Fibroblast of pulmonary artery (primary cell): ENCODE data around the gene MGAT4B.
"Not testable (repeated sequence)": the region's sequence is repeated elsewhere in the genome, so short reads cannot be mapped to it uniquely, and the experiment has no call there.

Source experiments
- DNase-seq: peaks from one replicate; pipeline ENCODE4 v3.0.0-alpha.2; 2010; ENCODE audit warnings: low read depth
- H3K4me3 ChIP-seq: replicated peaks from 2 replicates; pipeline ENCODE4 v1.5.1; 2011; ENCODE audit warnings: low read depth, mild to moderate bottlenecking, control low read depth, low read length, moderate library complexity
- CTCF ChIP-seq: IDR thresholded peaks from 2 replicates; pipeline ENCODE4 v1.5.1; 2011; ENCODE audit warnings: mild to moderate bottlenecking, control low read depth, low read length, inconsistent platforms; ENCODE audit errors: missing control alignments

MGAT4B gene

DNA sequence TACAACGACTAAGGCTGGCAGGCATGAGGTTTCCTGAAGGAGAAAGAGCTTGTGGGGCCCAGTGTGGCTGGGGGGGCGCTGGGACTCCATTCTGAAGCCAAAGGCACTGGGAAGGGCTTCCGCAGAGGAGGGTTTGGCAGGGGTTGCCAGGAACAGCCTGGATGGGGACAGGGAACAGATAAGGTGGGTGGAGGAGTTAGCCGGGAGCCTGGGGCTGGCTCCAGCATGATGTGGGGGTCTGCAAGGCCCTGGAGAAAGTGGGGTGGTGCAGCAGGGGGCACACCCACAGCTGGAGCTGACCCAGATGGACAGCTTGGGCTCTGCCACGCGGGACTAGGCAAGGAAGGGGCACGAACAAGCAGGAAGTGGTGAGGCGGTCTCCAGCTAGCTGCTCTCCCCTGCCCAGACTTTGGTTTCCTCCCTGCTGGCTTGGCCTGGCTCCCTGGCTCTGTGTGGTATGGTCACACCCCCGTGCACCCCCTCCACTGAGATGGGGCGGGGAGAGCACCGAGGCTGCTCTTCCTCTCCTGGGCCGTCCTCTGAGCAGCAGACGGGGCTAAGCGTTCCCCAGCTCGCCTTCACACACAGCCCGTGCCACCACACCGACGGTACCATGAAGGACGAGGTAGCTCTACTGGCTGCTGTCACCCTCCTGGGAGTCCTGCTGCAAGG lies 13.1 kb downstream of the MGAT4B start, which contains the start of gene LTC4S:
Gene LTC4S, plus strand, starts transcription at position 519 of the 672 bp plus-strand sequence. Its CDS starts 95 bp downstream, at position 614.
- no peak for TF ChIP-seq CTCF
- peak within 1 kb of the TSS; percentile 43 for H3K4me3 ChIP-seq
- DNase-seq: peak; percentile 80

- no peak for TF ChIP-seq CTCF
- no peak overlapping the region for H3K4me3 ChIP-seq
- DNase-seq: no peak
These were observed 13.8 kb downstream of the MGAT4B start for GRCh38 chr5:179792612-179793467.

DNA sequence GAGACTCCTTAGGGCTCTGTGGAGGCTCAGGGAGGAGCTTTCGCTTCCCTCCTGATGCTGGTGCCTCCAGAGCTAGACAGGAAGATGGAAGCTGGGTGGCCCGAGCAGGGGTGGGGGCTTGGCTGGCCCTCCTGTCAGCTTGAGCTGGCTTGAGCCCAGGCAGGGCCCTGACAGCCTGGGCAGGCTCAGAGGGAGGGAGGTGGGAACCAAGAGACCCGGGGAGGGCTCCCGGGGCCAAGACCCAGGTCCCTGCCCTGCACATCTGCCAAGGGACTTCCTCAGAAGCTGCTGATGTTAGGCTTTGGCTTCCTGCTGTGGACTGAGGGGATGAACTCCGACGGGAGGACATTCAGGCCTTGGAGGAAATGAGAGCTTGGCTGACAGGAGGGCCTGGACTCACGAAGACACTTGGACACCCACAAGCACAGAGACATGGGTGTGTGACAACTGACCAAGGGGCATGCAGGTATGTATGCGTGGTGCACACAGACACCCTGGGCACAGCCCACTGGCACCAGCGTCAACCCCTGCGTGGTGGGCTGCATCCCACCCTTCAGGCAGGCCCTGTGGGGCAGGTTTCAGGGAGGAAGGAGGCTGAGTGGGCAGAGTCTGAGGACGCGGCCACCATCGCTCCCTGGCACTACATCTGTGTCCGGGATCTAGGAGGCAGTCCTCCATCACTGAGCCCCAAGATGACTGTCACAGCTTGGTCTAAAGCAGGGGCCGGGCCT lies 14.6 kb downstream of the MGAT4B start:
- TF ChIP-seq CTCF: no peak
- DNase-seq: no peak
- no peak overlapping the region for H3K4me3 ChIP-seq

GRCh38 chr5:179789278-179789677 lies 17.4 kb downstream of the MGAT4B start:
- DNase-seq, H3K4me3 ChIP-seq: not testable (repeated sequence)

- H3K4me3 ChIP-seq: no peak overlapping the region
- no peak for DNase-seq
- no peak for TF ChIP-seq CTCF
These were observed 18.3 kb downstream of the MGAT4B start for GRCh38 chr5:179788193-179788854.

GRCh38 chr5:179786861-179787260 lies 19.8 kb downstream of the MGAT4B start:
- no peak for DNase-seq
- H3K4me3 ChIP-seq: no peak overlapping the region
- TF ChIP-seq CTCF: no peak
